GM19193 (cell line): Measurements from ENCODE around the gene DOCK8.
A peak's percentile ranks its signal among the peaks of the same experiment; 100 is the strongest.
"Not testable (repeated sequence)": the region's sequence is repeated elsewhere in the genome, so short reads cannot be mapped to it uniquely, and the experiment has no call there.

Experiments
- POLR2A ChIP-seq: IDR thresholded peaks from 4 replicates; pipeline ENCODE4 v1.6.1; 2011; ENCODE audit not compliant: insufficient read depth, insufficient read length; ENCODE audit errors: extremely low read depth

Gene DOCK8

GRCh38 chr9:214648-215493 lies at the start of gene DOCK8:
Gene DOCK8, plus strand, starts transcription at chr9:214865. Its CDS starts 112 bp downstream, at chr9:214977.
- TF ChIP-seq POLR2A, result peak; percentile 59

- not testable (repeated sequence) for TF ChIP-seq POLR2A
Observed at GRCh38 chr9:178970-179383, 35.7 kb upstream of the DOCK8 start, which contains the start of gene ZNG1A. Gene ZNG1A, minus strand, starts transcription at chr9:179056. Its CDS starts 87 bp downstream, at chr9:178969.

GRCh38 chr9:206481-206880 lies 8.2 kb upstream of the DOCK8 start:
- TF ChIP-seq POLR2A, result no peak

GRCh38 chr9:209143-209758 lies 5.4 kb upstream of the DOCK8 start:
- TF ChIP-seq POLR2A, result no peak

- no peak for TF ChIP-seq POLR2A
Observed at GRCh38 chr9:211036-211435, 3.6 kb upstream of the DOCK8 start.

GRCh38 chr9:211557-211956 lies 3.1 kb upstream of the DOCK8 start:
- no peak for TF ChIP-seq POLR2A

GRCh38 chr9:212297-212696 lies 2.4 kb upstream of the DOCK8 start:
- TF ChIP-seq POLR2A, result no peak

- TF ChIP-seq POLR2A, result no peak
Observed at GRCh38 chr9:214351-214647, 366 bp upstream of the DOCK8 start.

GRCh38 chr9:215631-216155 lies 1.0 kb downstream of the DOCK8 start:
- TF ChIP-seq POLR2A, result no peak

- TF ChIP-seq POLR2A, result no peak
Observed at GRCh38 chr9:216866-217265, 2.2 kb downstream of the DOCK8 start.

- no peak for TF ChIP-seq POLR2A
Observed at GRCh38 chr9:217950-218349, 3.3 kb downstream of the DOCK8 start.

- TF ChIP-seq POLR2A, result no peak
Observed at GRCh38 chr9:219670-220365, 5.2 kb downstream of the DOCK8 start.

GRCh38 chr9:221989-222776 lies 7.5 kb downstream of the DOCK8 start:
- TF ChIP-seq POLR2A, result no peak

GRCh38 chr9:223152-223551 lies 8.5 kb downstream of the DOCK8 start:
- TF ChIP-seq POLR2A, result no peak

GRCh38 chr9:224026-224425 lies 9.4 kb downstream of the DOCK8 start:
- no peak for TF ChIP-seq POLR2A
